H1 (cell line): ENCODE results near the gene GRAP.
"Not testable (repeated sequence)": the region's sequence is repeated elsewhere in the genome, so short reads cannot be mapped to it uniquely, and the experiment has no call there.

Experiments
- CTCF ChIP-seq, 3 experiments: IDR thresholded peaks; 1 replicate in 2 of 3; 2 replicates in 1 of 3; pipeline versions ENCODE4 v1.5.1 to v1.6.1; 2011; ENCODE audit warnings: low read length in 3 of 3, mild to moderate bottlenecking in 3 of 3, inconsistent platforms in 2 of 3, low read depth in 1 of 3, moderate library complexity in 1 of 3; ENCODE audit not compliant: insufficient read depth in 1 of 3; ENCODE audit errors: control extremely low read depth in 1 of 3
- EGR1 ChIP-seq: IDR thresholded peaks from 2 replicates; pipeline ENCODE4 v1.6.1; 2011; ENCODE audit warnings: low read depth, low read length, borderline replicate concordance
- EP300 ChIP-seq, 2 experiments: IDR thresholded peaks; 1 replicate in 1 of 2; 2 replicates in 1 of 2; pipeline ENCODE4 v1.6.1; 2011 to 2012; ENCODE audit warnings: low read depth in 2 of 2, low read length in 2 of 2, mild to moderate bottlenecking in 2 of 2, borderline replicate concordance in 1 of 2, inconsistent platforms in 1 of 2, moderate library complexity in 1 of 2
- KDM1A ChIP-seq: fragments of 200-600, 300-600 bp; sonication (generic); IDR thresholded peaks from 2 replicates; pipeline ENCODE4 v1.7.1; 2016; ENCODE audit warnings: mild to moderate bottlenecking, low read length, borderline replicate concordance
- MAX ChIP-seq: IDR thresholded peaks from 2 replicates; pipeline ENCODE4 v1.6.1; 2012; ENCODE audit warnings: inconsistent platforms
- POLR2AphosphoS5 ChIP-seq: IDR thresholded peaks from 2 replicates; pipeline ENCODE4 v1.6.1; 2011; ENCODE audit warnings: low read depth, low read length
- TAF1 ChIP-seq: IDR thresholded peaks from 2 replicates; pipeline ENCODE4 v1.6.1; 2011; ENCODE audit warnings: mild to moderate bottlenecking, low read depth, low read length

DNA sequence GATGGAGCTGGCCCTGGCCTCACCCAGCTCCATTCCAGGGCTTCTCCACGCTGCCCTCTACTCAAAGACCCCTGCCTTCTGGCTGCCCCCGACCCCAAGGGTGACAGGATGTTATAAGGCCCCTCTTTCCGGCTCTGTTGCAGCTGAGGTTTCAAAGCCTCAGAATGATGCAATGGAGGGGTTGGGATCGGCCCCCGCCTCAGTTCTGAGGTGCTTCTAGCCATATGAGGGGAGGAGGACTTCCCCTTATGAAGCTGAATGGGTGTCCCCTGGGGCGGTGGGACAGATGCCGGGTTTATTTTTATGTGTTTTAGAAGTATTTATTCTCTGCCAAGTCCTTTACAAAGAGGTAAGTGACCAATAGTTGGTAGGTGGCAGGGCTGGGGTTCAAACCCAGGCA lies 2.1 kb upstream of the GRAP start:
- TF ChIP-seq CTCF (IDR thresholded peaks at IDR 0.05; ENCODE audit: control extremely low read depth in 1 of 3, insufficient read depth in 1 of 3, low read depth in 1 of 3, low read length in 3 of 3); POLR2AphosphoS5; MAX; TAF1; EP300 (IDR thresholded peaks at IDR 0.05; ENCODE audit: borderline replicate concordance in 1 of 2, low read depth in 2 of 2, low read length in 2 of 2); EGR1; KDM1A: not testable (repeated sequence)
